Muscle layer of duodenum (tissue), 2 donors: ENCODE data around the gene CENPF.

ENCODE experiments used
- H3K27ac ChIP-seq: one replicate; pipeline ENCODE4 v1.7.0; 2013; ENCODE audit warnings: mild to moderate bottlenecking, low read length
- H3K27me3 ChIP-seq: one replicate; pipeline ENCODE4 v1.7.0; 2013; ENCODE audit warnings: low read depth, mild to moderate bottlenecking, control low read depth, low read length
- H3K36me3 ChIP-seq, 2 donors: one replicate each; pipeline ENCODE4 v1.7.0; 2013; ENCODE audit warnings: low read length in 2 of 2, control low read depth in 1 of 2, mild to moderate bottlenecking in 1 of 2; ENCODE audit not compliant: insufficient read depth in 2 of 2, control insufficient read depth in 1 of 2
- H3K4me1 ChIP-seq, 2 donors: one replicate each; pipeline ENCODE4 v1.7.0; 2013; ENCODE audit warnings: low read length in 2 of 2, mild to moderate bottlenecking in 2 of 2, control low read depth in 1 of 2, moderate library complexity in 1 of 2; ENCODE audit not compliant: insufficient read depth in 2 of 2, control insufficient read depth in 1 of 2
- H3K4me3 ChIP-seq, 2 donors: one replicate each; pipeline ENCODE4 v1.7.0; 2013; ENCODE audit warnings: low read length in 2 of 2, low read depth in 1 of 2, mild to moderate bottlenecking in 1 of 2
- H3K9me3 ChIP-seq, 2 donors: one replicate each; pipeline ENCODE4 v1.7.0; 2013; ENCODE audit warnings: low read length in 2 of 2, control low read depth in 1 of 2, mild to moderate bottlenecking in 1 of 2; ENCODE audit not compliant: control insufficient read depth in 1 of 2
- donor health status: healthy.

Gene CENPF

GRCh38 chr1:214694769-214695168 lies 91.8 kb downstream of the CENPF start:
- Histone ChIP-seq H3K4me3 (no peak overlapping the region), H3K27ac (no peak overlapping the region), H3K4me1 (no peaks in the 10 kb centered on the region), H3K36me3 (no peaks in the 10 kb centered on the region), H3K27me3 (no peaks in the 10 kb centered on the region), H3K9me3 (no peaks in the 10 kb centered on the region)

GRCh38 chr1:214698559-214698958 lies 95.6 kb downstream of the CENPF start:
- Histone ChIP-seq H3K4me1 (no peaks in the 10 kb centered on the region), H3K36me3 (no peaks in the 10 kb centered on the region), H3K4me3 (no peak overlapping the region), H3K9me3 (no peaks in the 10 kb centered on the region), H3K27ac (no peak overlapping the region), H3K27me3 (no peaks in the 10 kb centered on the region)

- no peaks in the 10 kb centered on the region for H3K4me1 ChIP-seq
- H3K27me3 ChIP-seq: no peaks in the 10 kb centered on the region
- no peak overlapping the region for H3K27ac ChIP-seq
- H3K4me3 ChIP-seq: no peak overlapping the region
- H3K9me3 ChIP-seq: peaks cover 0 to 3% of the 10 kb centered on the region in 2 donors
- H3K36me3 ChIP-seq: no peaks in the 10 kb centered on the region
Measured at GRCh38 chr1:214700437-214700836, 97.4 kb downstream of the CENPF start.

GRCh38 chr1:214702556-214702955 lies 99.6 kb downstream of the CENPF start:
- H3K27ac ChIP-seq: no peak overlapping the region
- peaks cover 0 to 3% of the 10 kb centered on the region in 2 donors for H3K9me3 ChIP-seq
- no peaks in the 10 kb centered on the region for H3K4me1 ChIP-seq
- H3K27me3 ChIP-seq: no peaks in the 10 kb centered on the region
- no peak overlapping the region for H3K4me3 ChIP-seq
- no peaks in the 10 kb centered on the region for H3K36me3 ChIP-seq

GRCh38 chr1:214707306-214708087 lies 104.5 kb downstream of the CENPF start:
- no peaks in the 10 kb centered on the region for H3K27me3 ChIP-seq
- H3K9me3 ChIP-seq: peaks cover 0 to 3% of the 10 kb centered on the region in 2 donors
- H3K27ac ChIP-seq: no peak overlapping the region
- no peaks in the 10 kb centered on the region for H3K36me3 ChIP-seq
- no peaks in the 10 kb centered on the region for H3K4me1 ChIP-seq
- no peak overlapping the region for H3K4me3 ChIP-seq

GRCh38 chr1:214708321-214708955 lies 105.4 kb downstream of the CENPF start:
- no peak overlapping the region for H3K4me3 ChIP-seq
- no peaks in the 10 kb centered on the region for H3K4me1 ChIP-seq
- no peaks in the 10 kb centered on the region for H3K27me3 ChIP-seq
- H3K9me3 ChIP-seq: peaks cover 0 to 3% of the 10 kb centered on the region in 2 donors
- no peak overlapping the region for H3K27ac ChIP-seq
- H3K36me3 ChIP-seq: no peaks in the 10 kb centered on the region

GRCh38 chr1:214709241-214709640 lies 106.2 kb downstream of the CENPF start:
- no peaks in the 10 kb centered on the region for H3K4me1 ChIP-seq
- H3K4me3 ChIP-seq: no peak overlapping the region
- H3K9me3 ChIP-seq: peaks cover 0 to 3% of the 10 kb centered on the region in 2 donors
- no peaks in the 10 kb centered on the region for H3K27me3 ChIP-seq
- no peaks in the 10 kb centered on the region for H3K36me3 ChIP-seq
- no peak overlapping the region for H3K27ac ChIP-seq

GRCh38 chr1:214712737-214713136 lies 109.7 kb downstream of the CENPF start:
- H3K27ac ChIP-seq: no peak overlapping the region
- no peak overlapping the region for H3K4me3 ChIP-seq
- H3K36me3 ChIP-seq: no peaks in the 10 kb centered on the region
- H3K9me3 ChIP-seq: no peaks in the 10 kb centered on the region
- no peaks in the 10 kb centered on the region for H3K4me1 ChIP-seq
- no peaks in the 10 kb centered on the region for H3K27me3 ChIP-seq
